ENCODE measurements around the gene GDAP1L1. TPM values are rescaled to one million over a fixed set of nuclear protein-coding genes. Genes with fewer than 3 reads are reported as not detected.

The GDAP1L1 gene
- total RNA-seq, 4 donors from 2014 or later, result 0.23 to 0.83 TPM; not detected in 2

GRCh38 chr20:44241796-44242195 is 5.3 kb upstream of the GDAP1L1 start:
- peaks cover 0 to 5% (median 0%) of the 10 kb centered on the region in 4 donors for H3K9me3 ChIP-seq
- H3K4me3 ChIP-seq, result no peak overlapping the region
- 89% methylated on average over 2 of the region's 2 CpGs for WGBS
- H3K27me3 ChIP-seq, result peaks cover 0 to 1% (median 0%) of the 10 kb centered on the region in 4 donors
- intact Hi-C loops (cut with DNase I), result no loop called here
- H3K27ac ChIP-seq (replicated peaks in 1 of 4), result no peak overlapping the region
- peaks cover 0 to 1% (median under 1%) of the 10 kb centered on the region in 4 donors for H3K4me1 ChIP-seq
- no peak for DNase-seq (ENCODE audit: extremely low spot score)
- TF ChIP-seq EP300 (IDR thresholded peaks at IDR 0.05) (no peak), POLR2A (IDR thresholded peaks at IDR 0.05; ENCODE audit: low read depth) (no peak), CTCF (IDR thresholded peaks at IDR 0.05) (no peak)
- H3K36me3 ChIP-seq, result no peaks in the 10 kb centered on the region

- peaks cover 9 to 16% (median 15%) of the 10 kb centered on the region in 4 donors for H3K4me1 ChIP-seq
- 48% methylated on average over 4 of the region's 4 CpGs for WGBS
- H3K9me3 ChIP-seq, result no peaks in the 10 kb centered on the region
- intact Hi-C loops (cut with DNase I), result no loop called here
- no peak overlapping the region for H3K27ac ChIP-seq (replicated peaks in 1 of 4)
- no peak overlapping the region for H3K4me3 ChIP-seq
- TF ChIP-seq EP300 (IDR thresholded peaks at IDR 0.05) (no peak), CTCF (IDR thresholded peaks at IDR 0.05) (no peak), POLR2AphosphoS5 (IDR thresholded peaks at IDR 0.05) (no peak), POLR2A (IDR thresholded peaks at IDR 0.05; ENCODE audit: low read depth) (no peak)
- no peaks in the 10 kb centered on the region for H3K36me3 ChIP-seq
- DNase-seq (ENCODE audit: extremely low spot score), result no peak
- H3K27me3 ChIP-seq, result peaks cover 0 to 37% (median 10%) of the 10 kb centered on the region in 4 donors
These were observed 1.1 kb upstream of the GDAP1L1 start for GRCh38 chr20:44245977-44246376.

- no peaks in the 10 kb centered on the region for H3K36me3 ChIP-seq
- peak overlapping the region; percentile 42 to 51 (median 45) for H3K4me3 ChIP-seq
- peaks cover 9 to 16% (median 15%) of the 10 kb centered on the region in 4 donors for H3K4me1 ChIP-seq
- WGBS, result 7% methylated on average over 23 of the region's 31 CpGs
- TF ChIP-seq POLR2AphosphoS5 (IDR thresholded peaks at IDR 0.05) (no peak), POLR2A (IDR thresholded peaks at IDR 0.05; ENCODE audit: low read depth) (no peak), CTCF (IDR thresholded peaks at IDR 0.05) (no peak), EP300 (IDR thresholded peaks at IDR 0.05) (no peak)
- no peak for DNase-seq (ENCODE audit: extremely low spot score)
- H3K9me3 ChIP-seq, result no peaks in the 10 kb centered on the region
- H3K27me3 ChIP-seq, result peaks cover 0 to 37% (median 10%) of the 10 kb centered on the region in 4 donors
- intact Hi-C loops (cut with DNase I), result no loop called here
- no peak overlapping the region for H3K27ac ChIP-seq (replicated peaks in 1 of 4)
These were observed 690 bp downstream of the GDAP1L1 start for GRCh38 chr20:44247586-44248409.

GRCh38 chr20:44248410-44248759 is 1.3 kb downstream of the GDAP1L1 start:
- intact Hi-C loops (cut with DNase I), result no loop called here
- H3K36me3 ChIP-seq, result no peaks in the 10 kb centered on the region
- H3K27ac ChIP-seq (replicated peaks in 1 of 4), result no peak overlapping the region
- H3K27me3 ChIP-seq, result peaks cover 0 to 37% (median 10%) of the 10 kb centered on the region in 4 donors
- no peak overlapping the region for H3K4me3 ChIP-seq
- no peaks in the 10 kb centered on the region for H3K9me3 ChIP-seq
- H3K4me1 ChIP-seq, result peaks cover 9 to 16% (median 15%) of the 10 kb centered on the region in 4 donors
- no peak for DNase-seq (ENCODE audit: extremely low spot score)
- 44% methylated on average over 3 of the region's 3 CpGs for WGBS
- no peak for TF ChIP-seq CTCF (IDR thresholded peaks at IDR 0.05)
- TF ChIP-seq POLR2A (IDR thresholded peaks at IDR 0.05; ENCODE audit: low read depth), result no peak
- no peak for TF ChIP-seq EP300 (IDR thresholded peaks at IDR 0.05)
- TF ChIP-seq POLR2AphosphoS5 (IDR thresholded peaks at IDR 0.05), result no peak
